ENCODE results near the gene ATP2A3.

Gene ATP2A3

DNA sequence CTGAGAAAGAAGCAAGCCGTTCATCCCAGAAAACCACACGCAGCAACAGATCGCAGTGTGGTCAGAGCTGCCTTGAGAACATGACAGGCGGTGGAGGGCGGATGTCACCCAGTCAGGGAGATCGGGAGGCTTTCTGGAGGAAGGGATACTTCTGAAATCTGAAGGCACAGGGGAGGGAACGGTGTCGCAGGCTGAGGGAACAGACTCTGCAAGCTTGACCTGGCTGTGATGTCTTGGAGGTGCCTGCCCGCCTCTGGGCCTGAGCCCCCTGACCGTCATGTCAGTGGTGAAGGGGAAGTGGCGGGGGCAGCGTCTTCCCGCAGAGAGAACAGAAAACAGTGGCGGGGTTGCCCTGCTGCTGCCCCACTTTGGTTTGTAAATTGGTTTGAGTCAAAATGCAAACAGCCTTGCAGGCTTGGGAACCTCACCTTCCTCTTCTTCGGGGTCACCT lies 8.1 kb upstream of the ATP2A3 start:
- DNase-seq, result no peak

DNA sequence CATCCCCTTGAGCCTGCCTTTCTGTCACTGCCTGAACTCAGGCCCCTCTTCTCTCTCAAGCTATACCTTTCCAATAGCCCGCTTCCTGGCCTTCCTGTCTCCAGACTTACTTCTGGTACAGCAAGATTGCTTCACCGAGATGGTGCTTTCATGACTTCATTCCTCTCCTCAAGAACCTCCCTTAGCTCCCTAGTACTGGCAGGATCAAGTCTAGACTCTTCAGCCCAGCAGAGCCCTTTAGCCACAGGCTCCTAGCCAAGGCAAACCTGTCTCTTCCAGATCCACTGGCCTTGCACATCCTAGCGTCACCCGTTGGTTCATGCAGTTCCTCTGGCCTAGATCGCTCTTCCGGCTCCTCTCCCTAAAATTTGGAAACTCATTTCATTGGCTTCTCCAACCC lies 6.4 kb upstream of the ATP2A3 start:
- DNase-seq, result no peak

DNA sequence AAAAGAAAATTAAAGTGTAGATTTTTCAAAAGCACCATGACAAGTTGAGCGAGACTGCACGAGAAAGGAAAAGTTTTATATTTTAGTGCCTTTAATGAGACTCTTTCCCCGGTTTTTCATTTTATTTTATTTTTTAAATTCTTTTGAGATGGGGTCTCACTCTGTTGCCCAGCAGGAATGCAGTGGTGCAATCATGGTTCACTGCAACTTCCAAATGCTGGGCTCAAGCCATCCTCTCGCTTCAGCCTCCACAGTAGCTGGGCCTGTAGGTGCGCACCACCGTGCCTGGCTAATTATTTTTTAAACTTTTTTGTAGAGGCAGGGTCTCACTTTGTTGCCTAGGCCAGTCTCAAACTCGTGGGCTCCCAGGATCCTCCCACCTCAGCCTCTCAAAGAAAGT lies 5.7 kb upstream of the ATP2A3 start:
- DNase-seq, result no peak

DNA sequence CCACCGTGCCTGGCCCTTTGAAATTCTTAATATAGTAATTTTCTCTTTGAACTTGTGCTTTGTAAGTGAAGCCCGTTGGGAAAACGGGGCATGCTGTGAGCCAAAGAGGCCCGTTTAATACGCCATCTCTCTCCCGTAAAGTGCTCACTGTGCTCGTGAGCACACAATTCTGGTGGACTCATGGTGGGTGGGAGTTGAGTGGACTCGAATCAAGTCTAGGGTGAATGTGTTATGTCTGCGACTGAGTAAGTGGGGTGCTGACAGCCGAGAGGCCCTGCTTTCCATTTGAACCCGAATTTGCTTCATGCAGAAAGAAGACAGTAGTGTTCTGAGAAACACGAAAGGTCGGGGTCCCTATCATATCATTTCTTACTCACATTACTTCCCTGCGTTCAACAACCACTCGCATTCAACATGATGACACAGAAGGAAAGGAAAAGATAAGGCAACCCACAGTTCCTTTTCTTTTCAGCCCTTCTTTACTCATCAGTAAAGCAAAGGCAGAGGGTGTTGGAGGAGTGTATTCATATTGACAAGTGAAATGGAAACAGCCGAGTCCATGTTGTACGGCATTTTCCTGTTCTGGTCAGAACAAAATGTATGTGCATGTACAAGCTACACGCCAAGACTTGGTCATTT lies 4.8 kb upstream of the ATP2A3 start:
- no peak for DNase-seq

DNA sequence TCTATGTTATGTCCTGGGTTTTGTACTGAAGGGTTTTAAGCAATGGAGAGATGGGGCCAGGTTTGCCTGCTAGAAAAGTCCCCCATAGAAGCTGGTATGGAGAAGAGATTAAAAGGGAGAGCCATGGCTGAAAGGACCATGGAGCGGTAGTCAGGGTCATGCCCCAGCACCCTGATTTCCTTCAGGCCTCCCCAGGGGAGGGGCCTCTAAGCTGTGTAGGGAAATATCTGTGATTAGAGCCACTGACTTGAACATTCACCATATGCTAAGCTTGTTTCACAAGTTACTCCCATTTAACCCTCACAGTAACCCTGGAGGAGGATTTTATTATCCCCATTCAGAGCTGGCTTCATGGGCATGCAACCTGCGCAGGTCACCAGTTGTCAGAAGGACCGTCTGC lies 3.8 kb upstream of the ATP2A3 start:
- DNase-seq, result no peak

DNA sequence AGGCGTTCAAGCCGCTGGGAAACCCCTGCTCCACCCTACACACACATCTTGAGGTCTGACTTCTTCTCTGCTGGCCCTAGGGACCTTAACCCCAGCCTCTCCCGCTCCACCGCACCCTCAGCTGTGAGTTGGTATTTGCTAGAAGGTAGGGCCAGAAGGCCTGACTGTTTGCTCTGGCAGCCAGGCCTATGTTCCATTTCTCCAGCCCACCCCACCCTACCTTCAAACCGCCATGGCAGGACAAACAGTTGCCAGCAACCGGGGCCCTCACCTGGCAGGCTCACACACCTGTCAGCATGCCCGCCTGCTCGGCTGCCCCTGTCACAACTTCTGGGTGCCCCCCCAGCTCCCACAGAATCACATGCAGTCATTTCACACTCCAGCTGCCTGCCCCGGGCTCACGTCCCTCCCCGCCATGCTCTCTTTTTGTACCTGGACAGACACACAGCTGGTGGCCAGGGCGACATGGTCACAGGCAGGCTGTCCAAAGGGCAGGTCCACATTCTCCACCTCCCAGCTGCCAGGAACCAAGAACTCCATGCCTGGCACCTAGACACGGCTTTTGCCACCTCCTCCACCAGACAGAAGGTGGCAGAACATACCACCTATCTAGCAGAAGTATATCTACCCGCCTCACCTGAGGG lies 2.6 kb upstream of the ATP2A3 start:
- no peak for DNase-seq

DNA sequence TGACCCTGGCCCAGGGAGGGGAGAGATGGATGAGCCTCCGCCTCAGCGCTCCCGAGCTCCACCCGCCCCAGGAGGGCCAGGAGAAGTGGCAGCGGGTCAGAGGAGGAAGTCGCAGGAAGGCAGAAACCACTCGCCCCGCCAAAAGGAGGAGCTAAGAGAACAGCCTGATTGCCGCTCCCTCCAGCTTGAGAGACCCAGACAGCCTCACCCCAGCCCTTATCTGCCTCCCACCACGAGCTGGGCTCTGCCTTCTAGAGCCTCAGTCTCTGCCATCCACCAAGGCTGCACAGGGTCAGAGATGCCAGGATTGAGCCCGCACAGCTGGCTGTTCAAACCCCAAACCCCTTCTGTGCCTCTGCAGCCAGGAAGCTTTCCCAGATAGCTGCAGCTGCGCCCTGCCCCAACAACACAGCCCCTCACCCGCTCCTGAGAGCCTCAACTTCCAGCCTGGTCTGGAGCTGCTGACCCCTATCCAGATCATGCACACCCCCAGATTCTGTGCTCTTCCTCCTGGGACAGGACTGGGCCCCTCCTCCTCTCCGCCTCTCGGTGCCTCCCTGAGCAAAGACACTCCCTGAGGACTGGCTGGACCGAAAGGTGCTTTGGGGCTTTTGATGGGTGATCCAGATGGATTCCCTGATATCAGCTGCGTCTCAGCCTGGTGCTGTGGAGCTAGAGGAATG lies 1.0 kb upstream of the ATP2A3 start:
- peak; percentile 10 for DNase-seq

DNA sequence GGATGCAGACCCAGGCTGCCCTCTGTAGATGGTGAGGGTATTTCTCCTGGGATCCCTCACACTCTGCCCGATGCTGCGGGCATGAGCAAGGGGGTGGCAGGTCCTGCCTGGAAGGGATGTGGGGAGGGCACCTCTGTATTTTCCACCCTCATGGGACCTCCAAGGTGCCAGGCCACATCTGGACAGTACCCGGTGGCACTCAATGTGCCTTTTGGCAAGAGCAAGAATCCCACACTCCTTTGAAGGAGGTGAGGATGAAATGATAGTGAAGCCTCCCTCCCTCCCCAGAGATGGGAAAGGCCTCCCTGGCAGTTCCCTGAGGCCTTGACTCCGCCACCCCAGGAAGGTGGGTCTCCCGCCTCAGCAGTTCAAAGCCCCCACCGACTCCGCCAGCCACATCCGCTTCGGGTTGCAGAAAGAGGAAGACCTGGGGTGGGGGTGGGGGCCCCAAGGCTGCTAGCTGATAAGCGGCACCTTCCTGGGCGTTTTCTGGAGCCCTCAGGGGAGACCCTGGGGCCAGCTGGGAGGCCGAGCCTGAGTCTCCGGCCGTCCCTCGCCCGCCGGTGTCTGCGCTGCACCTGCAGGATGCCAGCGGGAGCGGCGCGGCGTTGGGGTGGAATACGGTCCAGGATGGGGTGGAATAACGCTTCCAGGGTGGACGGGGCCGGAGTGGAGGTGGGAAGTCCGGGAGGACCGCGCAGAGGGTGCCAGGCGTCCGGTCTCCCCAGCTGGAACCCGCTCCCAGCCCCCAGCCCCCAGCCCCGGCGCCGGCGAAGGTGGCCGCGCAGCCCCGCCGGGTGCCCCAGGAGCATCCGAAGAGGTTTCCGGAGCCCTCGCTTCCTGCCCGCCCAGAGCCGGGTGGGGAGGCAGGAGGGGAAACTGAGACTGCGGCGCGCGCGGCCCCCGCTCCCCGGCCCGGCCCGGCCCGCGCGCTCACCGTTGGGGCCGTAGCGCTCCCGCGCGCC lies 718 bp downstream of the ATP2A3 start:
- DNase-seq, result no peak

DNA sequence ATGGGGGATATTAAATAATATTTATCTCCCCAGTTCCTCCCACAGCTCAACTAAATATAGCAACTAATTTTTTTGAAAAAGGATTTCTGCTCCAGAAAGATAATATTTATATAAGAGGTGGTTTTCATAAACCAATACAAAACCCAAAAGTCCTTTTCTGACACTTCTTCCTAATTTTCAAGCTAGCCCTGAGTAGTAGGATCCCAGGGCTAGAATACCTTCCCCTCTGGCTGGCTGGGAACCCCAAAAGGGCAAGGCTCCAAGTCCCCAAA lies 1.3 kb downstream of the ATP2A3 start:
- DNase-seq, result no peak

DNA sequence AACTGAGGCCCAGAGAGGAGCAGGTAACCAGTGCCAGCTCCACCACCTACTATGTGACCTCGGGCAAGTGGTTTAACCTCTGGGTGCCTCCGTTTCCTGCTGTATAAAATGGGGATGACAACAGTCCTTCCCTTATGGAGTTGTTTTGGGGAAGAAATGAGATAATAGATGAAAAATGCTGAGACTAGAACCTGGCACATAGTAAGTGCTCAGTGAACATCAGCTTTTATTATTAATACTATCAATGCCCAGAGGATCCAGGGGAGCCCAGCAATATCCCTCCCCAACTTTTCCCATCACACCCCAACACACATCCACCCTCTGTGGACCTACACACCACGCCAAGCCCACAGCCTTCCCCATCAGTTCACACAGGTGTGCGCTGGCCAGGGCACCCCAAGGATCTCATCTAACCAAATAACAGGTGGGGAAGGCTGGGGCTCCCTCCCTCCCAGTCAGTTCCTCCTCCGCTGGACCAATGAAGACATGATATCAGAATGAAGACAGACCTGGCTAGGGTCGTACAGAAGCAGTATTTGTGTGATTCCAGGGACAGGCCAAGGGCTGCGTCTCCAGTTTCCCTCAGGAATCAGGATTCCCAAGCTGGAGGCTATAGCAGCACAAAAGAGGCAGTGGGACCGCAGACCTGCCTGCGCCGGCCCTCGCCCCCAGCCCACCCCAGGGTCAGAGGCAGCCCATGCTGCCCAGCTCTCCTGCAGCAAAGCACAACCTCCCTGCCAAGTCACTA lies 1.8 kb downstream of the ATP2A3 start:
- no peak for DNase-seq

DNA sequence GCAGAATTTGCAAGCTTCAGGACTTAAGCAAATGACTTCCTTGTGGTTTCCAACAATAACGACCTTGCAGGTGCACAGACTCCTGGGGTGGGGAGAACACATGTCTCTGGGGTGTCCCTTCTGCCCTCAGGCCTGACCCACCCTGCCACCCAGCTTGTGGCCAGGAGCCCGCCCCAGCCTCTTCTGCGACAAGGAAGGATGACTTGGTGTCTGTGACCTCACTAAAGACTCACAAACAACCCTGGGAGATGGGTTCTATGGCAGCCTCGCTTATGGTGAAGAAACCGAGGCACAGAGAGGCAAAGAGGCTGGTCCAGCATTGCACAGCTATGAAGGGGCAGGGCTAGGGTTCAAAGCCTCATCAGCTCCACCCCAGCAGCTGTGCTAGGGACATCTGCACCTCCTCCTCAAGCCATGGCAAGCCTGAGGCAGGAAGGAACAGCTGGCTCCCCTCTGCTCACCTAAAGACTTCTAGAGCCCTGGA lies 2.6 kb downstream of the ATP2A3 start:
- no peak for DNase-seq

DNA sequence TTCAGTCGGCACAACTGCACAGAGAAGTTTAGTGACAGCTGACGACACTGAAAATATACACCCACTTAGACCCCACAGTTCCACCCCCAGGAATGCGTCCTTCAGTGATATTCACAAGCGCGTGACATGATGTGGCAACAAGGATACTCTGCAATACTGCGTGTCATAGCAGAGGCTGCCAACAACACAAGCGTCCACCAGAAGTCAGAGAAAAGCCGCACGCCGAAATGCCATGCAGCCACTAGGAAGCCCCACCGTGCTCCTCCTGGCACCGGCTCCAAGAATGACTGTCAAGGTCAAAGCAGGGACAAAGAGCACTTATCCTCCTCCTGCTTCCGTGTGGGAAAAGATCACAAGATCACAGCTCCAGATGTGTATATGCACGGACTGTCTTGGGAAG lies 3.5 kb downstream of the ATP2A3 start:
- DNase-seq, result no peak

DNA sequence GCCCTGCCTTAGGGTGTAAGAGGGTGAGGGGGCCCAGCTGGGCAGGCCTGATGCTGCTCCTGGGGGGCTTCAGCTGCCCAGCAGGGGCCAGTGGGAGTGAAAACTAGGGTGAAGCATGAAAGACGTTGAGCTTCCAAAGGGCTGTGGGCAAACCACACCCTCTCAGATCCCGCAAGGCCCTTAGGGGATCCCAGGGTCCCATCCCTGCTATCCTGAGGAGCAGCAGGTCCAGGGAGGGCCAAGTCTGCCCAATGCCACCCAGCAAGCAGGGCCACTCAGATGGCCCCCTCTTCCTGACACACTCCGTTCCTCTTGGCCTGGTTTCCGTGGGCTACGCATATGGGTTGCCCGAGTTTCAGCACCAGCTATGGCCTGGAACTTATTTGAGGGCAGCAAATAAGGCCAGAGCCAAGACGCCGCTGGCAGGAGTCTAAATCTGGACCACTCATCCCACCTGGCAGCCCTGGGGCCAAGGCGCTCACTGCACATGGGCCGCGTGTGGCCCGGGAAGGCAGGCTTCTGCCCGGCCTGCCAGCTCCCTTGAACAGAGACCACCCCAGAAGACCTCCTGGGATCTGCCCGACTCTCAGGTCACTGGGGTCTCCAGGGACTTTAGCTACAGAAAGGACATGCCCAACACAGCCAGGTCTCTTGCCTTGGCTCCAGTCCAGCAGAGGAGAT lies 4.2 kb downstream of the ATP2A3 start:
- DNase-seq, result no peak

DNA sequence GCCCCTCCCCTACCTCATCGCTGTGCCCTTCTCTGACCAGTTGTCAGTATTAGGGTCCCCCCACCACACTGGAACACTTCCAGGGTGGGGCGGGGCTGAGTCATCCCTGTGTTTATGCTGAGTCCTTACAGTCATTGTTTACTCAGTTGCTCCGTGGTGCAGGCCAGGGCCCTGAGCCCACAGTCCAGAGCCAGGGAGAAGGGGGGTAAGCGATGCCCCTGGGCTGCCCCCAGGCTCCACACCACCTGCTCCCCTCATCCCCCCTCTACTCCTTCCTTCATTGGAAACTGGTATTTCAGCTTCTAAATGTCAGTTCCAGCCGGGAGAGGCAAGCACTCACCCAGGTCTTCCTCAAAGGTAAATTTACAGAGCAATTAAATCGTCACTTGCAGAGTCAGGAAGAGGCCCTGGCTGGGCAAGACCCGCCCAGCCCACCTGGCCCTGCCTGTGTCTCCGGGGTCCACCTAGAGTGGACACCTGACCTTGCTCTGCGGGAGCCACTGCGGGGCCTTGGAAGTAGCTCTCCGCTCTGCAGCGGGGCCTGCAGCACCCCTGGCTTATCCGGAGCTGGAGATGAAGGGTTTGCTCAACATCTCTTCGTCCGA lies 4.8 kb downstream of the ATP2A3 start:
- DNase-seq, result no peak

DNA sequence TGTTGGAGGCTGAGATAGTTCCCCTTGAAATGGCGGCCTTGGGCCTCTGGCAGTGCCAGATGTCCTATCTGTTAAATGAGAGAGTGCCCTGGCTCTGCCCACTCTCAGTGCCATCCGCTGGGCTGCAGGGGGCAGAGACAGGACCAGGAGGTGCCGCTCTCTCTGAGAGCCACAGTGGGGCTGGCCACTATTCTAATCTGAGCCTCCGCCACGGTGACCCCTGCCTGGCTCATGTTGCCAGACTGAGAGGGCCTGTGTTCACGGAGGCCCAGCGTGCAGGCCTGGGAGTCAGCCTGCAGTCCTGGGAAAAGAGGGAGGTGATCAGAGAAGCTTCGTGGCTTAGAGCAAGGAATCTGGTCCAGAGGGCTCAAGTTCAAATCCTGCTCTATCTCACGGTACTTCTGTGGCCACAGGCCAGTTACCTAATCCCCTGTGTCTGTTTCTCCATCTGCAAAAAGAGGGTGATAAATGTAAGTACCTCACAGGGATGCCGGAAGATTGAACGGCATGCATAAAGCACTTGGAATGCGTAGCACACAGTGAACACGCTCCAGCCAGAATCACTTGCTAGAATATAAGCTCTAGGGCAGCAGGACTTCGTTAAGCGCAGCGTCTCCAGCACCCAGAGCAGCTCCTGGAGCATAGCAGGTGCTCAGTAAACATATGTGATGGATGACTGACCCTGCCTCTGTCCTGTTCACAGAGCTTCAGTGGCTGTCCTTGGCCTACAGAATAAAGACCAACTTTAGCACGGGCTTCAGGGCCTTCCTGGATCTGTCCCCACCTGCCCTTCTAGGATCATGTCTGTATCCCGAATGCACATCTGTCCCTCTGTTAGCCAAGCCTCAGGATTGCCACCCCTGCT lies 6.3 kb downstream of the ATP2A3 start:
- DNase-seq, result no peak

DNA sequence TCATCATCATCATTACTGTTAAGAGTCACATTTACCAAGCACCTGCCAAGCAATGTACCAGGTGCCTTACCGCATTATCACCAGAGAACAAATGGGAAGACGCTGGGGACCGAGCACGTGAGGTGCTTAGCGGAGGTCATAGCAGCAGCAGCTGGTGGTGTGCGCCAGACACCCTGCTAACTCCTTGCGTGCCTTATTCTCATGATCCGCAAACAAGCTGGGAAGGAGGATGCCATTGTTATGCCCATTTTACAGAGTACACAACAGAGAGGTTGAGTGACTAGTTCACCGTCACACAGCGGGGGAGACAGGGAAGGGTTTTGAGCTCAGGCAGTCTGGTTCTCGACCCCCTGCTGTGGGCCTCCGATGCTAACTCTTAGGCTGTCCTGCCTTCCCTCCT lies 7.3 kb downstream of the ATP2A3 start:
- DNase-seq, result no peak

DNA sequence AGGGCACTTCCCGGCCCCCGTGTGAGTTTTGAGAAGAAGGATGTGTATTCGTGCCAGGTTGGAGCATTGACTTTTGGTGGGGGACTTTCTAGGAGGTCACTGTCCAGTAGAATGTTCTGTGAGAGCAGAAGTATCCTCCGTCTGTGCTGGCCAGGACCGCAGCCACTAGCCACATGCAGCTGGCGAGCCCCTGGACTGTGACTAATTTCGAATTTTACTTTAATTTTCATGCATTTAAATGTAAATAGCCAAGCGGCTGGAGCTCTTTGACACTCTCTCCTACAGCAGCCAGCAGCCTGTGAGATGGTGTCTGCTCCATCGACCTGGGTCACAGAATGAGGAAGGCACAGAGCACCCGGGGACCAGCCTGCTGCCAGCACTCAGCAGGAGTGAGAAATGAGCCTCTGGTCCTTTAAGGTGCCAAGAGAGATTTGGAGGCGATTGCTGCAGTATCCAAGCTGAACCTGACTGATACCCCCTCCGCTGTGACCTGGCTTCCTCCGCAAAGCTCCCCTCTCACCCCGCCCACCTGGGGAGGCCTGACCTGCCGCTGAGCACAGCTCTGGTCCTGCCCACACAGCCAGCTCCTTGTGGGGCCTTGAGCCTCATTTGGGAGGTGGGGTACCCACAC lies 7.8 kb downstream of the ATP2A3 start:
- no peak for DNase-seq

DNA sequence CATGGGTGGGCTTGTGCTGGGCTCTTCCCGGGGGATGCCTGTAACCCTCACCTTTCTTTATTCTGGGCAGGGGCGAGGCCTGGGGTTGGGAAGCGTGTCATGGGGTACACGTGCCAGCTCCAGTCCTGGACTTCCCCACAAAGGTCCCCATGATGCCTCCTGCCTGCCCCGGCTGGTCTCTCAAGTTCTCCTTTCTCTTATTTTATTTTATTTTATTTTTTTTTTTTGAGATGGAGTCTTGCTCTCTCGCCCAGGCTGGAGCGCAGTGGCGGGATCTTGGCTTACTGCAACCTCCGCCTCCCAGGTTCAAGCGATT lies 8.6 kb downstream of the ATP2A3 start:
- DNase-seq, result no peak

DNA sequence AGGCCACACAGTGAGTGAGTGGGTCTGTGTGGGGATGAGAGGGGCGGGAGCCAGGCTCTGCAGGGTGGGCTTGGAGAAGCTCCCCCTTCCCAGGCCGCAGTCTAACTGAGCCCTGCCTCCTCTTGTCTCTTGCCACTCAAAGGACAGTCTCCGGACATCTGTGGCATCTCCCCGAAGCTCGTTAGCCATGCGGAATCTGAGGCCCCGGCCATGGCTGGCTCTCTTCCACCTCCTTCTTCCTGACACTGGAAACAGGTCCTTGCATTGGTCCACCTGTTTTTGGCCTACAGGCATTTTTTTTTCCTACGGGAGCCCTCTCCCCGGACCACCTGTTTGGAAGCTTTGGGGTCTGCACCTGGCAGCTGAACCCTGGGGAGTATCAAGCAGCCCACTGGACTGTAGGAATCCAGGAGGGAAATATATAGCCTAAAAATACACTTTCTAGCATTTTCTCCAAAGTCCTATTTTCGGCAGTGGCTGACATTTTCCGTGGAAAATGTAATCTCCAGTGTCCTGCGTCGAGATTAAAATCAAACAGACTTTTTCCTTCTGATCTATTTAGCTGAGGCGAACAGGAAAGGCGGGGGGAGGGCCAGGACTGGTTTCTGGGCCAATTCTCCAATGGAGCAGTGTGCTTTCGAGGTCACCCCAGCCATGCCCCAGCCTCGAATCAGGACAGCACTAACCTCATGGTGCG lies 9.1 kb downstream of the ATP2A3 start:
- no peak for DNase-seq

DNA sequence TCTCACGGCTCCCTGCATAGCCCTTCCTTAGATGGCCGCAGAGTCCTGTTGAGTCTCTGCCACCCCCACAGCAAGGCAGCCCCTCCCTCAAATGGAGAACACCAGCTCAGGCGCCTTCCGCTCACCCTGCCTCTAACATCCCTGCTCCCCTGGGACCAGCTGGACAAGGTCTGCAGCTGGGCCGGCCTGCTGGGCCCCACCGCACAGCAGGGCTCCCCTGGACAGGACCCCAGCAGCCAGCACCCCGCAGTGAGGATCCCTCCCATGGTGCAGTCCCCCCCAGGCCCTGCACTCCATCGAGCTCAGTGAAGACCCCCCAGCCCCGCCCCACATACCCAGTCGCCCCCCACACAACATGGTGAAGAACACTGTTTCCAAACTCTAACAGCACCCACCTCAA lies 10.2 kb downstream of the ATP2A3 start:
- no peak for DNase-seq
